Keratinocyte (primary cell): Measurements from ENCODE around the gene TIPIN.

Experiments
- CTCF ChIP-seq, 3 experiments: IDR thresholded peaks in 1 of 3; conservative IDR thresholded peaks in 1 of 3; optimal IDR thresholded peaks in 1 of 3; 2 replicates in 2 of 3; 3 replicates in 1 of 3; pipeline versions ENCODE3 to v1.5.1; 2011; ENCODE audit warnings: low read length in 3 of 3, mild to moderate bottlenecking in 3 of 3, moderate library complexity in 2 of 3, control low read depth in 1 of 3, inconsistent platforms in 1 of 3; ENCODE audit not compliant: insufficient read depth in 2 of 3; ENCODE audit errors: extremely low read depth in 1 of 3
- EZH2 ChIP-seq: IDR thresholded peaks from one replicate; pipeline ENCODE4 v1.6.1; 2012; ENCODE audit warnings: inconsistent platforms, mild to moderate bottlenecking, low read length, moderate library complexity

GRCh38 chr15:66404122-66404521 lies 47.6 kb upstream of the TIPIN start:
- TF ChIP-seq CTCF (optimal IDR thresholded peaks at IDR 0.05 in 1 of 3, IDR thresholded peaks at IDR 0.05 in 1 of 3, conservative IDR thresholded peaks at IDR 0.05 in 1 of 3; ENCODE audit: extremely low read depth in 1 of 3, insufficient read depth in 2 of 3, low read length in 3 of 3) (no peak), EZH2 (no peak)
